AG09309 (cell line): ENCODE data around the gene LRP1.

ENCODE experiments used
- DNase-seq: peaks from one replicate; pipeline ENCODE4 v3.0.0-alpha.2; 2010; ENCODE audit warnings: low read depth
- H3K4me3 ChIP-seq: 2 replicates; pipeline ENCODE4 v1.5.1; 2011; ENCODE audit warnings: mild to moderate bottlenecking, low read depth, low read length, moderate library complexity; ENCODE audit not compliant: control insufficient read depth
- TF ChIP-seq, protein P1 (sequence below): IDR thresholded peaks from 2 replicates; pipeline ENCODE4 v1.5.1; 2011; ENCODE audit warnings: mild to moderate bottlenecking, low read depth, low read length, inconsistent platforms; ENCODE audit not compliant: insufficient read depth, control insufficient read depth; ENCODE audit errors: missing control alignments

Gene LRP1

DNA sequence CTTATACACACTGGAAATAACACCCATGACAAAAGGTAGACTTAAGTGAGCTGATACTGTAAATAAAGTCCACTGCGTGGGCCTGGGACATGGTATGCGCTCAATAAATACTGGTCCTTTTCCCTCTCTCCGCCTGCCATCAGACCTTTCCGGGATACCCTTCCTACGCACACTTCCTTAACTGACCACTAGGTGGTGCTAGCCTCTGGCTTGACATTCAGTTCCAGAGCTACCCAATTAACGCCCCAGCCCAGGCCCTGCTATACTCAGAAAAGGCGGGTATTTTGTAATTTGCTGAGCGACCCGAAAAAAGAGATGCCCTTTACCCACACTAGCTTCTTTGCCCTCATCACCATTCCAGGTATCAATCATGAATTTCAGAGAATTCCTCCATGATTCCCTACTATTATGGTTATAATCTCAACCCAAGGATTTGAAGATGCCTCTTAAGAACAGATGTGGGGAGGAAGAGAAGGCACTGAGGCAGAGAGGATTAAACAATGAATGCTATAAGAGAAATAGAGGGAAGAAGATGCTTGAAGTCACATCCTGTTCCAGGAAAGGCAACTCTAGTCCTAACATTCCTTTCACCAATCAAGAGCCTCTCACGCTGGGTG lies 3.9 kb upstream of the LRP1 start:
- no peak overlapping the region for H3K4me3 ChIP-seq
- TF ChIP-seq, protein P1, sequence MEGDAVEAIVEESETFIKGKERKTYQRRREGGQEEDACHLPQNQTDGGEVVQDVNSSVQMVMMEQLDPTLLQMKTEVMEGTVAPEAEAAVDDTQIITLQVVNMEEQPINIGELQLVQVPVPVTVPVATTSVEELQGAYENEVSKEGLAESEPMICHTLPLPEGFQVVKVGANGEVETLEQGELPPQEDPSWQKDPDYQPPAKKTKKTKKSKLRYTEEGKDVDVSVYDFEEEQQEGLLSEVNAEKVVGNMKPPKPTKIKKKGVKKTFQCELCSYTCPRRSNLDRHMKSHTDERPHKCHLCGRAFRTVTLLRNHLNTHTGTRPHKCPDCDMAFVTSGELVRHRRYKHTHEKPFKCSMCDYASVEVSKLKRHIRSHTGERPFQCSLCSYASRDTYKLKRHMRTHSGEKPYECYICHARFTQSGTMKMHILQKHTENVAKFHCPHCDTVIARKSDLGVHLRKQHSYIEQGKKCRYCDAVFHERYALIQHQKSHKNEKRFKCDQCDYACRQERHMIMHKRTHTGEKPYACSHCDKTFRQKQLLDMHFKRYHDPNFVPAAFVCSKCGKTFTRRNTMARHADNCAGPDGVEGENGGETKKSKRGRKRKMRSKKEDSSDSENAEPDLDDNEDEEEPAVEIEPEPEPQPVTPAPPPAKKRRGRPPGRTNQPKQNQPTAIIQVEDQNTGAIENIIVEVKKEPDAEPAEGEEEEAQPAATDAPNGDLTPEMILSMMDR = peak; percentile 93
- no peak for DNase-seq

DNA sequence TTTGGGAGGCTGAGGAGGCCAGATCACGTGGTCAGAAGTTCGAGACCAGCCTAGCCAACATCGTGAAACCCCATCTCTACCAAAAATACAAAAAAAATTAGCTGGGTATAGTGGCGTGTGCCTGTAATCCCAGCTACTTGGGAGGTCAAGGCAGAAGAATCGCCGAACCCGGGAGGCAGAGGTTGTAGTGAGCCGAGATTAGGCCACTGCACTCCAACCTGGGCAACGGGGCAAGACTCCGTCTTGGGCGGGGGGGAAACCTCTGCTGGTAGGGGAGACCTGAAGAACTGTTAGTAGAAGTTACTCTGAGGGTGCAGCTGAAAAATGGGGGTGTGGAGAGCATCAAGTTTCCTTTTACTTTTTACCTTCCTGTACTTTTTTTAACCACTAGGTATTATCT lies 2.2 kb upstream of the LRP1 start:
- H3K4me3 ChIP-seq = no peak overlapping the region
- TF ChIP-seq, protein P1 = no peak
- DNase-seq = no peak

DNA sequence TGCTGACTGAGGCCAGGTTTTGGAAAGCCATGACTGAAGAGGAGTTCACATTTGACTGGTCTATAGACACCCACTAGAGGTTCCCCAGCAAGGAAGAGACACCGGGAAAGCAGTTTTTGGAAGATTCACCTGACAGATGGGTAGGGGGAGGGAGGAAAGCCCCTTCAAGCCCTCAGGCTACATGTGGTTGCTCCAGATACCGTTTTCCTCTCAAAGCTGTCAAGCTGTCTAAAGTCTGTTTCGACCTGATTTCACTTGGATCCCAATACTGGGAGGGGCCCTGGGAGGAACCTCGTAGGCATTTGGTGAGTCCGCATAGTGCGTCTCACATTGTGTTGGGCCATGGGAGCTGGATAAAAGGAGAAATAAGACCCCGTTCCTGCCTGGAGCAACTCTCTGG lies 1.7 kb upstream of the LRP1 start:
- H3K4me3 ChIP-seq = no peak overlapping the region
- DNase-seq = no peak
- TF ChIP-seq, protein P1 = no peak

DNA sequence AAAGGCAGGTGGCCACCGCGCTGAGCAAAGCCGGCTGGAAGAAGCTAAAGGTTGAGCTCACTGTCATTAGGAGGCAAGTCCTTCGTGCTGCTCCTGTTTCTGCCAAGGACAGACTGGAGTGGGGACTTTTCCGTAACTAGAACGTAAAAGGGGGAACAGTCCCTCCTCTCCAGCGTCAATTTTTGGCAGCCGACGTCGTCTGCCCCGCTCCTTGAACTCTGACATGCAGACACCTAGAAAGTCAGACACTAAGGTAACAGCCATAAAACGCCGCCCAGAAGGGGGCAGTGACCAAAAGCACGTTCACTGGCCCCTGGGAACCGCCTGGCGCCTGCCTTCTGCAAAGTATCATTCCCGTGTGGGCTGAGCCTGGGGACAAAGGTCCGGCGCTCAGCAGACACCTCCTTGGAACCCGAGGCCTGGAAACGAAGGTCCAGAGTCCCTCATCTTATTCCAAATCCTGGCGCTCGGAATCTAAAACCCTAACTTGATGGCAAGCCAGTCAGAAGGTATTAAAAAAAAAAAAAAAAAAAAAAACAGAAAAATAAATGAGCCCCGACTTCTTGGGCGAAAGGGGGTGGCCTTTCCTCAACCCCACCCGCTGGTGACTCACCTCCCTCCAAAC lies 1.1 kb upstream of the LRP1 start:
- DNase-seq = no peak
- TF ChIP-seq, protein P1 = peak; percentile 30

DNA sequence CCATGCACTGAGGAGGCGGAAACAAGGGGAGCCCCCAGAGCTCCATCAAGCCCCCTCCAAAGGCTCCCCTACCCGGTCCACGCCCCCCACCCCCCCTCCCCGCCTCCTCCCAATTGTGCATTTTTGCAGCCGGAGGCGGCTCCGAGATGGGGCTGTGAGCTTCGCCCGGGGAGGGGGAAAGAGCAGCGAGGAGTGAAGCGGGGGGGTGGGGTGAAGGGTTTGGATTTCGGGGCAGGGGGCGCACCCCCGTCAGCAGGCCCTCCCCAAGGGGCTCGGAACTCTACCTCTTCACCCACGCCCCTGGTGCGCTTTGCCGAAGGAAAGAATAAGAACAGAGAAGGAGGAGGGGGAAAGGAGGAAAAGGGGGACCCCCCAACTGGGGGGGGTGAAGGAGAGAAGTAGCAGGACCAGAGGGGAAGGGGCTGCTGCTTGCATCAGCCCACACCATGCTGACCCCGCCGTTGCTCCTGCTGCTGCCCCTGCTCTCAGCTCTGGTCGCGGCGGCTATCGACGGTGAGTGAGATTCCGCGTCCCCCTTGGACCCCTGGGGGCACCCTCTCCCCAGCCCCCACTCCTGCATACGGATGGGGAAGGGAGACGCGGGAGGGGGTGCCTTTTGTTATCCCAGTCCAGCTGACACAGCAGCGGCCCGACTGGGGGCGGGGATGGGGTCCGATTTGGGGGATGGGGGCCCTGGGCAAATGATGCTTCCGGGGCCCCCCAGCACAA lies 400 bp downstream of the LRP1 start:
- DNase-seq = no peak
- H3K4me3 ChIP-seq = peak overlapping the region; percentile 95

More for the DNA sequence above, 1.1 kb upstream of the LRP1 start:
- H3K4me3 ChIP-seq = peak overlapping the region; percentile 95

DNA sequence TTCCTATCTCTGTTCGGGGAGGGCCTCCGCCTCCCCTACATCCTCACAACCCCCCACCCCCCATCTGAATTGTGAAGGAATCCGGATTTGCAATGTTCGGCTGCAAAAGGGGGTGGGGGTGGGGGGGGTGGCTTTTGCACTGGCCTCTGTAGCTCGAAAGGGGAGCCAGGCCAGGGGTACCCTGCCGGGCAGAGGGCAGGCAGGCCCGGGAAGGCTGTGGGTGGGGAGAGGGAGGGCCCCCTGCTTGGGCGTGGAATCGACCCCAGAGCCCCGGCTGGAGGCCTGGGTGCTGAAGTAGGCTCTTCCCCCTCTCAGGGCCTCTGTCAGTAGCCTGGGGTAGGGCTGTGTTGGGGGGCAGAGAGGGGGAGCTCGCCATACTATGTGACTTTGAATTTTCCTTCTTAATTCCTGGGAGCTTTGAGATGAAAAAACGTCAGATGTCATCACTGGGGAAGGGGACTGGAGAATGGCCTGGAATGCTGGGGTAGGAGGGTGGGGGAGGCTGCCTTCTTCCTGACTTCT lies 1.1 kb downstream of the LRP1 start:
- TF ChIP-seq, protein P1 = no peak
- peak overlapping the region; percentile 95 for H3K4me3 ChIP-seq
- DNase-seq = no peak

More for the DNA sequence above, 400 bp downstream of the LRP1 start:
- TF ChIP-seq, protein P1 = no peak
